Immature natural killer cell (primary cell): Measurements from ENCODE around the gene NR2F2. TPM values are rescaled to one million over a fixed set of nuclear protein-coding genes. Genes with fewer than 3 reads are reported as not detected.
"Not testable (repeated sequence)": the region's sequence is repeated elsewhere in the genome, so short reads cannot be mapped to it uniquely, and the experiment has no call there.

Experiments used
- DNase-seq, 3 donors: peaks; one replicate each; pipeline ENCODE4 v3.0.0; 2022; ENCODE audit warnings: mixed read lengths in 1 of 3
- H3K27ac Mint-ChIP-seq, 6 donors: one replicate each; pipeline ENCODE4 v1.8.0; 2020; ENCODE audit warnings: mixed read lengths in 6 of 6, mild to moderate bottlenecking in 5 of 6, inconsistent platforms in 4 of 6, moderate library complexity in 3 of 6
- H3K27me3 Mint-ChIP-seq, 3 donors: one replicate each; pipeline ENCODE4 v1.8.0; 2020 to 2021; ENCODE audit warnings: low read depth in 3 of 3, mild to moderate bottlenecking in 3 of 3, mixed read lengths in 3 of 3, moderate library complexity in 3 of 3, inconsistent platforms in 1 of 3
- H3K36me3 Mint-ChIP-seq, 3 donors: one replicate each; pipeline ENCODE4 v1.8.0; 2020; ENCODE audit warnings: mixed read lengths in 3 of 3, inconsistent platforms in 2 of 3, mild to moderate bottlenecking in 2 of 3
- H3K4me1 Mint-ChIP-seq, 2 donors: one replicate each; pipeline ENCODE4 v1.8.0; 2020; ENCODE audit warnings: inconsistent platforms in 2 of 2, mild to moderate bottlenecking in 2 of 2, mixed read lengths in 2 of 2, moderate library complexity in 1 of 2
- H3K4me3 Mint-ChIP-seq, 5 donors: one replicate each; pipeline ENCODE4 v1.8.0; 2020; ENCODE audit warnings: mild to moderate bottlenecking in 5 of 5, mixed read lengths in 5 of 5, inconsistent platforms in 3 of 5, moderate library complexity in 3 of 5
- H3K9me3 Mint-ChIP-seq, 6 donors: one replicate each; pipeline ENCODE4 v1.8.0; 2020; ENCODE audit warnings: mild to moderate bottlenecking in 6 of 6, mixed read lengths in 6 of 6, inconsistent platforms in 4 of 6, moderate library complexity in 3 of 6
- polyA plus RNA-seq, 3 donors: library from polyadenylated mRNA; unstranded; fragments of 300-500 nt; fragmentation: Illumina TruSeq; gene quantifications; one replicate each; pipeline ENCODE4 v1.2.3, GENCODE V29; 2021

Gene NR2F2
- polyA plus RNA-seq, 3 donors from 2014 or later: not detected

DNA sequence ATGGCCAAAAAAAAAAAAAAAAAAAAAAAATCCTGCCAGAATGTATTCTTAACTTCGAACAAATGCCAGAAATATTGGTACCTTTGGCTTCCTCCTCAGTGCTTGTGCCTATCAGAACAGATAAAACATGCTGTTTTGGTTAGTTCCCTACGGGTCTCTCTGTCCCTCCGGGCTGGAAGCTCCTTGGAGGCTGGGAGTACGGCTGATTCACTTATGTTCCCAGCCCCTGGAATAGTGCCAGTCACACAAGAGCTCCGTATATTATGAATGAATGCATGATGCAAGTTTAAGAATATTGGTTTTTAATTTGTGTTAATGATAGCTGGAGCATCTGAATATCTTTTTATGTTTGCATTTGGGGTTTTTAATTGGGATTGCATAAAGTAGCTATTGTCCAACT is 44.0 kb downstream of the NR2F2 start:
- peaks cover 14 to 22% (median 21%) of the 10 kb centered on the region in 3 donors for H3K27me3 Mint-ChIP-seq
- H3K27ac Mint-ChIP-seq: no peak overlapping the region
- no peak for DNase-seq

DNA sequence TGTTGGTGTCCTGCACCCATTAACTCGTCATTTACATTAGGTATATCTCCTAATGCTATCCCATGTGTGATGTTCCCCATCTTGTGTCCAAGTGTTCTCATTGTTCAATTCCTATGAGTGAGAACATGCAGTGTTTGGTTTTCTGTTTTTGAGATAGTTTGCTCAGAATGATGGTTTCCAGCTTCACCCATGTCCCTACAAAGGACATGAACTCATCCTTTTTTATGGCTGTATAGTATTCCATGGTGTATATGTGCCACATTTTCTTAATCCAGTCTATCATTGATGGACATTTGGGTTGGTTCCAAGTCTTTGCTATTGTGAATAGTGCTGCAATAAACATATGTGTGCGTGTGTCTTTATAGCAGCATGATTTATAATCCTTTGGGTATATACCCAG is 49.1 kb downstream of the NR2F2 start:
- H3K36me3 Mint-ChIP-seq, H3K4me1 Mint-ChIP-seq, H3K4me3 Mint-ChIP-seq, H3K27ac Mint-ChIP-seq, DNase-seq: not testable (repeated sequence)
- peaks cover 0 to 10% (median 2%) of the 10 kb centered on the region in 6 donors for H3K9me3 Mint-ChIP-seq
- H3K27me3 Mint-ChIP-seq: peaks cover 2 to 17% (median 3%) of the 10 kb centered on the region in 3 donors

More for the DNA sequence above, 44.0 kb downstream of the NR2F2 start:
- Mint-ChIP-seq H3K9me3 (peaks cover 0 to 15% (median 5%) of the 10 kb centered on the region in 6 donors), H3K4me1 (no peaks in the 10 kb centered on the region), H3K36me3 (peaks cover 0 to 4% (median 0%) of the 10 kb centered on the region in 3 donors), H3K4me3 (no peak overlapping the region)

GRCh38 chr15:96381463-96381862 is 51.0 kb downstream of the NR2F2 start:
- no peak overlapping the region for H3K27ac Mint-ChIP-seq
- H3K36me3 Mint-ChIP-seq: no peaks in the 10 kb centered on the region
- H3K27me3 Mint-ChIP-seq: peaks cover 0 to 14% (median 3%) of the 10 kb centered on the region in 3 donors
- H3K9me3 Mint-ChIP-seq: peaks cover 0 to 10% (median 2%) of the 10 kb centered on the region in 6 donors
- no peak for DNase-seq
- no peak overlapping the region for H3K4me3 Mint-ChIP-seq
- H3K4me1 Mint-ChIP-seq: no peaks in the 10 kb centered on the region

DNA sequence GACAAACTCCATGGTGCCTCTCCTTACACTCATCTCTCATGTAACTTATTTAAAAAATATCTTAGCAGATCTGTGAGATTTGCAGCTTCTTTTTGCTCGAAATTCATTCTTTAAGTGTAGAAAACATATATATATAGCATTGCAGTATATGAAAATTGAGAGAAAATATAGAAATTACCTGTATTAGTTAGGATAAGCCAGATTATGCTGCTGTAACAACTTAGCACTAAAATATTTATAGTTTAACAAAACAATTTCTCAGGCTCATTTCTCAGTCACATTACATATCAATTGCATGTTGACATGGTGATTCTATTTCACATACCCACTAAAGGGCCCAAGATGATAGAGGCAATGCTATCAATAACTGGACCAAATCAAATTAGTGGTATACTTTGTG is 54.7 kb downstream of the NR2F2 start:
- H3K4me3 Mint-ChIP-seq: no peak overlapping the region
- H3K4me1 Mint-ChIP-seq: no peaks in the 10 kb centered on the region
- H3K36me3 Mint-ChIP-seq: no peaks in the 10 kb centered on the region
- no peak for DNase-seq
- H3K27ac Mint-ChIP-seq: no peak overlapping the region
- H3K9me3 Mint-ChIP-seq: peaks cover 0 to 7% (median under 1%) of the 10 kb centered on the region in 6 donors
- H3K27me3 Mint-ChIP-seq: peaks cover 0 to 12% (median 8%) of the 10 kb centered on the region in 3 donors

DNA sequence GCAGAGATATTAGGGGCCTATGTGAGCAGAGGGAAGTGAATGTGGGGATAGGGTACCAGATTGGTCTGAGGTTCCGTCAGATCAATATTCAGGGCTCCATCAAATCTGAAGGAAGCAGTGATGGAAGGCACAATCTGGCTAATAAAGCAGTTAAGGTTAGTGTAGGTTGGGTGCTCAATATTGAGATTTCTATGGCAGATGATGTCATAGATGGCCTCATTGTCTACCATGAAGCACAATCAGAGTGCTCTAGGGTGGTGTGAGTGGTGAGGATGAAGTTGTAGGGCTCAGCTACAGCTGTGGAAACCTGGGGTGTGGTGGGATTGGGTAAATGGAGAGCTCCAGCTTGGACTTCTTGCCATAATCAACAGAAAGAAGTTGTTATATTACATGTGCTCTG is 58.2 kb downstream of the NR2F2 start:
- Mint-ChIP-seq H3K27me3 (peaks cover 2 to 16% (median 15%) of the 10 kb centered on the region in 3 donors), H3K4me1 (no peaks in the 10 kb centered on the region), H3K4me3 (no peak overlapping the region), H3K27ac (no peak overlapping the region), H3K9me3 (peaks cover 0 to 1% (median 0%) of the 10 kb centered on the region in 6 donors), H3K36me3 (no peaks in the 10 kb centered on the region)
- no peak for DNase-seq
